Left renal cortex interstitium (tissue), 4 donors: ENCODE results near the gene MAP3K7CL. TPM values are rescaled to one million over a fixed set of nuclear protein-coding genes. Genes with fewer than 3 reads are reported as not detected.

Source experiments
- DNase-seq, 4 donors: peaks; one replicate each; pipeline ENCODE4 v3.0.0-alpha.2; 2013; ENCODE audit warnings: low read depth in 4 of 4, low spot score in 2 of 4, missing footprints in 1 of 4
- polyA plus RNA-seq, 4 donors: library from polyadenylated mRNA; unstranded; fragments of 120-200 nt; gene quantifications; one replicate each; pipeline ENCODE4 v1.2.1, GENCODE V29; 2013; ENCODE audit not compliant: insufficient read length in 4 of 4

The MAP3K7CL gene
- polyA plus RNA-seq, 4 donors = 4.8 to 7.5 (median 5.7) TPM

- no peak for DNase-seq
These were observed 88.8 kb downstream of the MAP3K7CL start for GRCh38 chr21:29219165-29219770.

- no peak for DNase-seq
These were observed 90.9 kb downstream of the MAP3K7CL start for GRCh38 chr21:29221253-29221744.

GRCh38 chr21:29224006-29224405, 93.6 kb downstream of the MAP3K7CL start:
- DNase-seq = no peak

Other genes starting within 250 kb of the MAP3K7CL start
- 10 to 100 TPM; 31.0 to 40.1 (median 34.0) TPM for gene LTN1, start 137.8 kb upstream of the MAP3K7CL start, polyA plus RNA-seq
- gene RWDD2B, start 111.3 kb upstream of the MAP3K7CL start, polyA plus RNA-seq = 10 to 100 TPM; 16.7 to 28.5 (median 22.6) TPM
- 10 to 100 TPM; 50.7 to 60.6 (median 55.1) TPM for gene USP16, start 106.0 kb upstream of the MAP3K7CL start, polyA plus RNA-seq
- gene CCT8, start 57.0 kb upstream of the MAP3K7CL start, polyA plus RNA-seq = 100 to 1,000 TPM; 219 to 267 (median 243) TPM
- 10 to 100 TPM; 39.0 to 50.1 (median 42.7) TPM for gene BACH1, start 168.3 kb downstream of the MAP3K7CL start, polyA plus RNA-seq